M059J (cell line): ENCODE measurements around the gene SEC16A. TPM values are rescaled to one million over a fixed set of nuclear protein-coding genes. Genes with fewer than 3 reads are reported as not detected.
A peak's percentile ranks its signal among the peaks of the same experiment; 100 is the strongest.

ENCODE experiments used
- DNase-seq: peaks from one replicate; pipeline ENCODE4 v3.0.0-alpha.2; 2012; ENCODE audit warnings: low read depth
- total RNA-seq: library from RNA; depleted of rRNA; stranded (reverse); fragments of >200 nt; shearing (Covaris generic); gene quantifications from 2 replicates; pipeline ENCODE4 v1.2.3, GENCODE V29; 2014

SEC16A gene
- total RNA-seq, 1 experiment from 2014 or later, result 42.6 TPM

- peak; percentile 66 for DNase-seq
Measured at GRCh38 chr9:136441191-136441680, 41.6 kb downstream of the SEC16A start.

GRCh38 chr9:136439481-136440408 lies 43.1 kb downstream of the SEC16A start, which contains the start of gene INPP5E:
TSS of gene INPP5E (minus strand) at chr9:136439845. CDS start at chr9:136439419, 426 bp downstream.
- DNase-seq, result peak; percentile 55

- peak; percentile 46 for DNase-seq
Measured at GRCh38 chr9:136438548-136439480, 44.0 kb downstream of the SEC16A start.

GRCh38 chr9:136437839-136438547 lies 44.8 kb downstream of the SEC16A start:
- DNase-seq, result no peak

GRCh38 chr9:136437430-136437829 lies 45.4 kb downstream of the SEC16A start:
- DNase-seq, result peak; percentile 31

GRCh38 chr9:136436055-136436634 lies 46.7 kb downstream of the SEC16A start:
- DNase-seq, result no peak

GRCh38 chr9:136434580-136435169 lies 48.2 kb downstream of the SEC16A start:
- no peak for DNase-seq

- no peak for DNase-seq
Measured at GRCh38 chr9:136433849-136434579, 48.8 kb downstream of the SEC16A start.

GRCh38 chr9:136433043-136433715 lies 49.7 kb downstream of the SEC16A start:
- no peak for DNase-seq

GRCh38 chr9:136432591-136432990 lies 50.2 kb downstream of the SEC16A start:
- no peak for DNase-seq

GRCh38 chr9:136431782-136432350 lies 51.0 kb downstream of the SEC16A start:
- no peak for DNase-seq

- DNase-seq, result no peak
Measured at GRCh38 chr9:136430588-136431234, 52.1 kb downstream of the SEC16A start.

GRCh38 chr9:136429683-136430491 lies 53.0 kb downstream of the SEC16A start:
- no peak for DNase-seq

- DNase-seq, result no peak
Measured at GRCh38 chr9:136429075-136429628, 53.7 kb downstream of the SEC16A start.

- no peak for DNase-seq
Measured at GRCh38 chr9:136426787-136427186, 56.1 kb downstream of the SEC16A start.

GRCh38 chr9:136425367-136425766 lies 57.5 kb downstream of the SEC16A start:
- DNase-seq, result peak; percentile 62

GRCh38 chr9:136424750-136425362 lies 58.0 kb downstream of the SEC16A start:
- DNase-seq, result peak; percentile 74
